Dendritic cell treated with granulocyte-macrophage colony-stimulating factor and Interleukin-4, amounts not matched to agents 40 ng/mL and 50 ng/mL, for 4 days (primary cell): ENCODE measurements around the gene CLEC19A.
"Not testable (repeated sequence)": the region's sequence is repeated elsewhere in the genome, so short reads cannot be mapped to it uniquely, and the experiment has no call there.

Experiments
- H3K27ac Mint-ChIP-seq: one replicate; pipeline ENCODE4 v1.8.0; 2022; ENCODE audit warnings: mild to moderate bottlenecking, mixed read lengths
- H3K27me3 Mint-ChIP-seq: one replicate; pipeline ENCODE4 v1.8.0; 2022; ENCODE audit warnings: mild to moderate bottlenecking, mixed read lengths
- H3K36me3 Mint-ChIP-seq: one replicate; pipeline ENCODE4 v1.8.0; 2022; ENCODE audit warnings: low read depth, mixed read lengths
- H3K4me1 Mint-ChIP-seq: one replicate; pipeline ENCODE4 v1.8.0; 2022; ENCODE audit warnings: low read depth, mixed read lengths
- H3K4me3 Mint-ChIP-seq: one replicate; pipeline ENCODE4 v1.8.0; 2022; ENCODE audit warnings: mild to moderate bottlenecking, moderate library complexity, mixed read lengths
- H3K9me3 Mint-ChIP-seq: one replicate; pipeline ENCODE4 v1.8.0; 2022; ENCODE audit warnings: mixed read lengths
- intact Hi-C: fragments of 100-400 bp; cut with micrococcal nuclease; formaldehyde crosslinking; loops from one replicate; pipeline ENCODE4 v1.15.0; 2022

CLEC19A gene

GRCh38 chr16:19316846-19317245, 31.3 kb downstream of the CLEC19A start:
- peaks cover 8% of the 10 kb centered on the region for H3K9me3 Mint-ChIP-seq
- H3K4me1 Mint-ChIP-seq, result peaks cover 32% of the 10 kb centered on the region
- H3K4me3 Mint-ChIP-seq, result no peak overlapping the region
- H3K27ac Mint-ChIP-seq, result no peak overlapping the region
- intact Hi-C loops, result no loop called here
- peaks cover 27% of the 10 kb centered on the region for H3K27me3 Mint-ChIP-seq
- no peaks in the 10 kb centered on the region for H3K36me3 Mint-ChIP-seq

DNA sequence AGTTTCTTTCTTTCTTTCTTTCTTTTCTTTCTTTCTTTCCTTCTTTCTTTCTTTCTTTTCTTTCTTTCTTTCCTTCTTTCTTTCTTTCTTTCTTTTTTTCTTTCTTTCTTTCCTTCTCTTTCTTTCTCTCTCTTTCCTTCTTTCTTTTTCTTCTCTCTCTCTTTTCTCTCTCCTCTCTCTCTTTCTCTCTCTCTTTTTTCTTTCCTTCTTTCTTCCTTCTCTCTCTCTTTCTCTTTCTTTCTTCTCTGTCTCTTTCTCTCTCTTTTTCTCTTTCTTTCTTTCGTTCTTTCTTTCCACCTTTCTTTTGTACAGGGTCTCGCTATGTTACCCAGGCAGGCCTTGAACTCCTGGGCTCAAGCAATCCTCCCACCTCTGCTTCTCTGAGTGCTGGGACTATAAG, 35.7 kb downstream of the CLEC19A start:
- H3K36me3 Mint-ChIP-seq, H3K4me3 Mint-ChIP-seq, H3K27ac Mint-ChIP-seq, H3K9me3 Mint-ChIP-seq, intact Hi-C loops: not testable (repeated sequence)
- peaks cover 16% of the 10 kb centered on the region for H3K4me1 Mint-ChIP-seq
- peaks cover 39% of the 10 kb centered on the region for H3K27me3 Mint-ChIP-seq

DNA sequence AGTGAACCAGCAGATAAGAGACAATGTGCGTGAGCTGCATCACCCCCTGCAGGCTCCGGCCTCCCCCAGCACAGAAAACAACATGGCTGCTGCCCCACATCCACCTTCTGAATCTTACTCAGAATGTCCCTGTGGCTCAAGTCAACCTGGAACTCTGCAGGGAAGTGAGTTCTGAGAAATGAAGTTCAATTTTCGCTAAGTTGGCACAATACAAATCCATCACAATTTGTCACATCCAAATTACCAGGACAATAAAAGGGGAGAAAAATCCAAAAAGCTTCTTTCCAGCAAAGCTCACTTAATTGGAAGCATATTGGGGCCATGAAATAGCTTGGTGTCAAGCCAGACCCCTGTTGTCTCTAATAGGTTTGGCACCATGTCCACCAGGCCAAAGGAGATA, 38.1 kb downstream of the CLEC19A start:
- Mint-ChIP-seq H3K27me3 (peaks cover 46% of the 10 kb centered on the region), H3K36me3 (no peaks in the 10 kb centered on the region), H3K27ac (no peak overlapping the region), H3K9me3 (peaks cover 17% of the 10 kb centered on the region), H3K4me1 (peaks cover 13% of the 10 kb centered on the region), H3K4me3 (no peak overlapping the region)
- intact Hi-C loops, result no loop called here

DNA sequence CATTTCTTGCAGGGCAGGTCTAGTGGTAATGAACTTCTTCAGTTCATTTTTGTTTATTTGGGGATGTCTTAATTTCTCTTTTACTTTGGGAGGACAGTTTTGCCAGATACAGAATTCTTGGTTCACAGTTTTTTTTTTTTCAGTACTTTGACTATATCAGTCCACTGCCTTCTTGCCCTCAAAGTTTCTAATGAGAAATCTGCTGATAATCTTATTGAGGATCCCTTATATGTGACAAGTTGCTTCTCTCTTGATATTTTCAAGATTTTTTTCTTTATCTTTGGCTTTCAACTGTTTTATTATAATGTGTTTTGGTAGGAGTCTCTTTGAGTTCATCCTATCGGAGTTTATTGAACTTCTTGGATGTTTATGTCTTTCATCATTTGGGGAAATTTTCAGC, 42.8 kb downstream of the CLEC19A start:
- H3K4me3 Mint-ChIP-seq, result no peak overlapping the region
- intact Hi-C loops, result no loop called here

GRCh38 chr16:19329932-19330331, 44.4 kb downstream of the CLEC19A start:
- Mint-ChIP-seq H3K9me3 (peaks cover 16% of the 10 kb centered on the region), H3K27ac (no peak overlapping the region), H3K36me3 (no peaks in the 10 kb centered on the region), H3K4me3 (no peak overlapping the region), H3K4me1 (peaks cover 6% of the 10 kb centered on the region), H3K27me3 (peaks cover 25% of the 10 kb centered on the region)
- intact Hi-C loops, result no loop called here

More for the DNA sequence above, 42.8 kb downstream of the CLEC19A start:
- Mint-ChIP-seq H3K27ac (no peak overlapping the region), H3K4me1 (peaks cover 8% of the 10 kb centered on the region), H3K36me3 (no peaks in the 10 kb centered on the region), H3K27me3 (peaks cover 22% of the 10 kb centered on the region), H3K9me3 (peaks cover 16% of the 10 kb centered on the region)

DNA sequence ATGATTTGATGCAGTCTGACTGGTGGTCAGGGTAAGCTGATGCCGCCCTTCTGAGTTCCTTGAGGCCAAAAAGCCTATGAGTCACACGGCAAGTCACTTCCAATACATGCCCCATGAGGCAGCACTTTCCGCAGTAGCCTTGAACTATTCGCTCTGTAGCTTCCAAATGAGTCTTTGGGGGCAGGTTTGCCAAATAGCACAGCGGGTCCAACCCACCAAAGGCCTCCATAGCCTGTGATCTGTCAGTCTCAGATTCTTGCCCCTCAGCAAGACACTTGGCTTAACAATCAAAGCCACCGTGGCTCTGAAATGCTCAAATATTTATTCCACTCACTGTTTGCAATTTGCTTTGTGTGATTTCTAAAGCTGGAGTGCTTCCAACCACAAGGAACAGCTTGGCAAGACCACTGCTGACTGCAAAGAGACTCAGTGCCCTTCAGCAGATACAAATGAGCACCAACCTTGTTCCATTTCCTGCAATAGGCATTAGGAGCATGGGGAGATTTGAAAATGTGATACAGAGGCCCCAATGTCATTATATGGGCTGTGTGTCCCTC, 45.4 kb downstream of the CLEC19A start:
- H3K4me3 Mint-ChIP-seq, result no peak overlapping the region
- H3K36me3 Mint-ChIP-seq, result no peaks in the 10 kb centered on the region
- intact Hi-C loops, result no loop called here
- peaks cover 6% of the 10 kb centered on the region for H3K4me1 Mint-ChIP-seq
- H3K27me3 Mint-ChIP-seq, result peaks cover 28% of the 10 kb centered on the region
- H3K27ac Mint-ChIP-seq, result no peak overlapping the region
- H3K9me3 Mint-ChIP-seq, result peaks cover 16% of the 10 kb centered on the region

- Mint-ChIP-seq H3K36me3 (no peaks in the 10 kb centered on the region), H3K27ac (no peak overlapping the region), H3K27me3 (peaks cover 26% of the 10 kb centered on the region), H3K4me3 (no peak overlapping the region), H3K9me3 (peaks cover 16% of the 10 kb centered on the region), H3K4me1 (peaks cover 6% of the 10 kb centered on the region)
- intact Hi-C loops, result no loop called here
Observed at GRCh38 chr16:19331794-19332193, 46.3 kb downstream of the CLEC19A start.

- Mint-ChIP-seq H3K9me3 (peaks cover 6% of the 10 kb centered on the region), H3K4me1 (peaks cover 10% of the 10 kb centered on the region), H3K36me3 (no peaks in the 10 kb centered on the region), H3K27me3 (peaks cover 44% of the 10 kb centered on the region), H3K4me3 (no peak overlapping the region), H3K27ac (no peak overlapping the region)
- intact Hi-C loops, result no loop called here
Observed at GRCh38 chr16:19338335-19338734, 52.8 kb downstream of the CLEC19A start.

DNA sequence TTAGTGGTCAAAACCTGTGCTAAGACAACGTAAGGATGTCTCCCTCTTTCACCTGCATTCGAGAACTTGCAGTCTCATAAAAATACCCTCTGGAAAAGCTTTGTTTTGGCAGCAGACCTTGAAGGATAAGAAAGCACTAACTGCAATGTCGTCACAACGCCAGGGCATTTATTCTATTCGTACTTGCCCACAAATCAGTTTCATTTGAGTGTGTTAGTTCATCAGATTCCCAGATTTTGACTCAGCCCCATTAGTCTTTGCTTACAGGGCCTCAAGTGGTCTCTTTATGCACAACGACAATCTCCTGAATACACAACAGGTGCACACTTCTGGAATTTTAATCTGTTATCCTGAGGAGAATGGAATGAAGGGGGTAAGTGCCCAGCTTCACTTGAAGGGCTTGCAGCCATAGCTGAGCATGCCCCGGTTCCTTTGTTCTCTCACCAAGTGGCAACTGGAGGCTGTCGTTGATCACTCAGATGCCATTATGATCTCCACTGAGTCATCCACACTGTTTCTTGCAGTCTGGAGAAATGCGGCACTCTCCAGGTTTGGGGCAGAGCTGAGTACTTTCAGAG, 58.8 kb downstream of the CLEC19A start:
- Mint-ChIP-seq H3K4me1 (peaks cover 28% of the 10 kb centered on the region), H3K9me3 (peaks cover 6% of the 10 kb centered on the region), H3K36me3 (no peaks in the 10 kb centered on the region), H3K4me3 (no peak overlapping the region), H3K27me3 (peaks cover 44% of the 10 kb centered on the region), H3K27ac (no peak overlapping the region)
- intact Hi-C loops, result no loop called here

GRCh38 chr16:19344980-19345379, 59.4 kb downstream of the CLEC19A start:
- no peak overlapping the region for H3K4me3 Mint-ChIP-seq
- peaks cover 42% of the 10 kb centered on the region for H3K27me3 Mint-ChIP-seq
- no peak overlapping the region for H3K27ac Mint-ChIP-seq
- intact Hi-C loops, result no loop called here
- peaks cover 6% of the 10 kb centered on the region for H3K9me3 Mint-ChIP-seq
- no peaks in the 10 kb centered on the region for H3K36me3 Mint-ChIP-seq
- peaks cover 28% of the 10 kb centered on the region for H3K4me1 Mint-ChIP-seq

DNA sequence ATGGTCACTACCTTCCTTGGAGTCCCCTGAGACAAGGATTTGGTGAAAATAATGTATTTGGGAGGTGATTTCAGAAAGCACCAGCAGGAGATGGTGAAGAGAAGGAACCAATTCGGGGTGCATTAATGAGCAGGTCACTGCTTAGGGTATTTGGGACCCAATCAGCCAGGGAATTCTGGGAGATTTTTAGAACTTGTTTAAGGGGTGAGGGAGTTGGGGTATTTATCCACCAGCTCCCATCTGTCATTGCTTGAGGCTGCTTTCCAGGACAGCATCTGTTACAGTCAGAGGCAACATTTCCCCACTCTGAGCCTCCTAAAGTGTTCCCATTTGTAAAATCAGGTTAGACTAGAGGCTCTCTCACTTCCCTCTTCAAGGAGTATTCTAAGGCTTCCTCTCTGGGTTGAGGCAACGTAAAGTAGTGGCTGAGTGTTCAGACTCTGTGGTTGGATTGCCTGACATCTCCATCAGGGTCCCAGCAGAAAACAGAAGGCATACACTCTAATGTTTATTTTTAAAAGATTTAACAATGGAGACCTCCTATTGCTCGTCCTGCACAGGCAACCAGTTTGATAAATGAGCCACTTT, 60.9 kb downstream of the CLEC19A start:
- H3K27ac Mint-ChIP-seq, result no peak overlapping the region
- peaks cover 22% of the 10 kb centered on the region for H3K4me1 Mint-ChIP-seq
- H3K36me3 Mint-ChIP-seq, result no peaks in the 10 kb centered on the region
- no peak overlapping the region for H3K4me3 Mint-ChIP-seq
- peaks cover 44% of the 10 kb centered on the region for H3K27me3 Mint-ChIP-seq
- H3K9me3 Mint-ChIP-seq, result peaks cover 6% of the 10 kb centered on the region
- intact Hi-C loops, result no loop called here

DNA sequence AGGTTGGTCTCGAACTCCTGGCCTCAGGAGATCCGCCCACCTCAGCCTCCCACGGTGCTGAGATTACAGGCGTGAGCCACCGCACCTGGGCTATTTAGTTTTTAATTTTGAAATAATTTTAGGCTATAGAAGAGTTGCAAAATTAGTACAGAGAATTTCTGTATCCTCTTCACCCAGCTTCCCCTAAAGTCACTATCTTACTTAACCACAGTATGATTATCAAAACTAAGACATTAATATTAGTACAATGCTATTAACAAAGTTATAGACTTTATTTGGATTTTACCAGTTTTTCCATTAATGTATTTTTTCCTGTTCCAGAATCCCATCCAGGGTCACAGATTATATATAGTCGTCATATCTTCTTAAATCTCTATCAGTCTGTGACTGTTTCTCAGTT, 62.6 kb downstream of the CLEC19A start:
- H3K36me3 Mint-ChIP-seq, result no peaks in the 10 kb centered on the region
- no peak overlapping the region for H3K27ac Mint-ChIP-seq
- peaks cover under 1% of the 10 kb centered on the region for H3K9me3 Mint-ChIP-seq
- peaks cover 38% of the 10 kb centered on the region for H3K27me3 Mint-ChIP-seq
- H3K4me1 Mint-ChIP-seq, result peaks cover 22% of the 10 kb centered on the region
- intact Hi-C loops, result no loop called here
- no peak overlapping the region for H3K4me3 Mint-ChIP-seq

DNA sequence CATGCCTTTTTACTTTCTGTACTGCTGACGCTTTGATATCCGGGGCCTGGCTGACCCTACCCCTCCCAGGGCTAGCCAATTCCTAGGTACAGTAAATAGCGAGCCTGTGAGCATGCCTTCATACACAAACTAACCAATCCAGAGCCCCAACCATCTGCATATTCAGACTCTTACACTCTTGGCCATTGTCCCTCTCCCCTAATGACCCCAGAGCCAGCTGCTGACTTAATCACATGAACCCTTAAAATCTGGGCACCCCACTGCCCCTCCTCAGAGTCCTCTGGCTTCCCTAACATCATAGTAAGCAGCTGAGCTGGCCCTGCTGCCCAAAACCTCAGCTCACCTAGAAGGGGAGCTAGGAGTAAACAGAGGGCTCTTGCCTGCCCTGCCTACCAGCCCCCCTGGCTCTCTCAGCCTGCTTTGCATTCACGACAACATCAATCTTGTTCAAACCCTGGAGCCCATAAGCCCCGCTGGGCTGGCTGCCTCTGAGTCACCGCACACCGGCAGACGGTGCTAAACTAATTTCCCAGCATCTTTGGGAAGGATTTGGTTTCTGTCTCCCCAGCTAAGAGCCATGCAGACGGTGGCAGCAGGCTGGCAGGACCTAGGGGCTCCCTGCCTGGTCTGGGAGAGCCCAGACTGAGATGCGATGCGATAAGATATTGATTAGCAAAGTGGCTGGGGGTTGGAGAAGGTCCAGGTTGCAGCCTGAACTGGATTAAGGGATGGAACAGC, 63.2 kb downstream of the CLEC19A start:
- no peak overlapping the region for H3K4me3 Mint-ChIP-seq
- no peak overlapping the region for H3K27ac Mint-ChIP-seq
- H3K36me3 Mint-ChIP-seq, result no peaks in the 10 kb centered on the region
- intact Hi-C loops, result no loop called here
- peaks cover 22% of the 10 kb centered on the region for H3K4me1 Mint-ChIP-seq
- no peaks in the 10 kb centered on the region for H3K9me3 Mint-ChIP-seq
- peaks cover 35% of the 10 kb centered on the region for H3K27me3 Mint-ChIP-seq

- no peaks in the 10 kb centered on the region for H3K9me3 Mint-ChIP-seq
- no peaks in the 10 kb centered on the region for H3K36me3 Mint-ChIP-seq
- no peak overlapping the region for H3K27ac Mint-ChIP-seq
- H3K4me3 Mint-ChIP-seq, result no peak overlapping the region
- H3K4me1 Mint-ChIP-seq, result no peaks in the 10 kb centered on the region
- H3K27me3 Mint-ChIP-seq, result peaks cover 24% of the 10 kb centered on the region
- intact Hi-C loops, result no loop called here
Observed at GRCh38 chr16:19354371-19354770, 68.8 kb downstream of the CLEC19A start.
